ENCODE data around the gene HOOK2. TPM values are rescaled to one million over a fixed set of nuclear protein-coding genes. Genes with fewer than 3 reads are reported as not detected.

Gene HOOK2
- total and polyA plus RNA-seq, 9 of the 15 experiments (the other 6 are each of a cell fraction or from before 2014, with no cell fraction given) = 1.3 to 17.2 (median 9.9) TPM

- TF ChIP-seq ZFP36 (IDR thresholded peaks at IDR 0.05; ENCODE audit: low read depth, low read length, partially characterized antibody) = no peak
- no peak for TF ChIP-seq KAT8 (IDR thresholded peaks at IDR 0.05; ENCODE audit: low read depth)
- TF ChIP-seq FOXP4 (CRISPR knock-in tag; IDR thresholded peaks at IDR 0.05; ENCODE audit: borderline replicate concordance) = peak; percentile 14; the same call in 1 of the 2 replicates
- peak; percentile 26 for TF ChIP-seq NEUROD1 (IDR thresholded peaks at IDR 0.05; ENCODE audit: borderline replicate concordance, low read depth, low read length, partially characterized antibody)
- TF ChIP-seq CBX3 (IDR thresholded peaks at IDR 0.05; ENCODE audit: borderline replicate concordance in 1 of 2, low read length in 2 of 2) = peak in 1 of 2 experiments; percentile 24; a peak in 1 of 3 replicates
- TF ChIP-seq MAX (CRISPR knock-in tag; IDR thresholded peaks at IDR 0.05) = peak; percentile 95
- 0 out of 2 replicates have a peak, but pooled peaks have one; percentile 29 for TF ChIP-seq ZNF707 (CRISPR knock-in tag; conservative IDR thresholded peaks at IDR 0.05)
- TF ChIP-seq NFE2 (IDR thresholded peaks at IDR 0.05; ENCODE audit: low read depth) = 0 out of 2 replicates have a peak, but pooled peaks have one; percentile 3
- TF ChIP-seq ETV5 (CRISPR knock-in tag; IDR thresholded peaks at IDR 0.05; ENCODE audit: low read depth) = 0 out of 2 replicates have a peak, but pooled peaks have one; percentile 42
- peak; percentile 60 for TF ChIP-seq RBBP5 (IDR thresholded peaks at IDR 0.05; ENCODE audit: borderline replicate concordance, insufficient read depth, low read length, poor library complexity, severe bottlenecking)
- TF ChIP-seq ZZZ3 (IDR thresholded peaks at IDR 0.05) = no peak
- no peak for TF ChIP-seq HNRNPH1 (optimal IDR thresholded peaks at IDR 0.05; ENCODE audit: low read depth, low read length)
- peak; percentile 84 for TF ChIP-seq POLR2A (conservative IDR thresholded peaks at IDR 0.05)
- TF ChIP-seq E2F4 (CRISPR knock-in tag; IDR thresholded peaks at IDR 0.05; ENCODE audit: low read depth) = peak; percentile 30; the same call in 1 of the 2 replicates
- peak; percentile 70 for TF ChIP-seq TAF1 (IDR thresholded peaks at IDR 0.05; ENCODE audit: control insufficient read depth, extremely low read depth, insufficient read depth, low read length, severe bottlenecking)
- no peak for TF ChIP-seq HBP1 (CRISPR knock-in tag; IDR thresholded peaks at IDR 0.05)
- peak; percentile 95 for TF ChIP-seq HCFC1 (IDR thresholded peaks at IDR 0.05; ENCODE audit: low read depth, low read length)
- peak; percentile 60; the same call in 1 of the 2 replicates for TF ChIP-seq ZNF232 (CRISPR knock-in tag; IDR thresholded peaks at IDR 0.05)
- peak; percentile 80 for TF ChIP-seq RBFOX2 (IDR thresholded peaks at IDR 0.05; ENCODE audit: low read depth, low read length)
- peak; percentile 80 for TF ChIP-seq POLR2AphosphoS5 (IDR thresholded peaks at IDR 0.05; ENCODE audit: control insufficient read depth, insufficient read depth, low read depth, low read length)
- TF ChIP-seq KDM1A (IDR thresholded peaks at IDR 0.05) = peak in 1 of 2 experiments; percentile 64; a peak in 1 of 4 replicates
Measured at GRCh38 chr19:12723641-12724426, 51.5 kb downstream of the HOOK2 start, which contains the start of gene TNPO2 (continued).
